GM19193 (cell line): ENCODE measurements around the gene CDK14.

Experiments
- POLR2A ChIP-seq: IDR thresholded peaks from 4 replicates; pipeline ENCODE4 v1.6.1; 2011; ENCODE audit not compliant: insufficient read depth, insufficient read length; ENCODE audit errors: extremely low read depth

Gene CDK14

DNA sequence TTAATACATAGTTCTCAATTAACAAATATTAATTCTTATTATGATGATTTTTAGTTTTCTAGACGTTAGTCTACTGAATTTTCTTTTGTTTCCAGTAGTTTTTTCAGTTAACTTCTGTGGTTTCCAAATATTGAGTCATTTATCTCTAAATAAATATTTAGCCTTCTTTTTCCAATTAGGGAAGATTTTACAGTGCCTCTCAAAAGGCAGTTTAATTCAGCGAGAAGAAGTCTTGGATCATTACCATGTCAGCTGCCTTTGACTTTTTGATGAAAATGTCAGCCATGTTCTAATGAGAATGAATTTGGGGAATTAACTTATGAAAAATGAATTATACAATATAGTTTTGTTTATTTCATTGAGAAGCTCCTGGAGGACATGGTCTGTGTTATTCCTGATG, 90.0 kb downstream of the CDK14 start:
- no peak for TF ChIP-seq POLR2A

DNA sequence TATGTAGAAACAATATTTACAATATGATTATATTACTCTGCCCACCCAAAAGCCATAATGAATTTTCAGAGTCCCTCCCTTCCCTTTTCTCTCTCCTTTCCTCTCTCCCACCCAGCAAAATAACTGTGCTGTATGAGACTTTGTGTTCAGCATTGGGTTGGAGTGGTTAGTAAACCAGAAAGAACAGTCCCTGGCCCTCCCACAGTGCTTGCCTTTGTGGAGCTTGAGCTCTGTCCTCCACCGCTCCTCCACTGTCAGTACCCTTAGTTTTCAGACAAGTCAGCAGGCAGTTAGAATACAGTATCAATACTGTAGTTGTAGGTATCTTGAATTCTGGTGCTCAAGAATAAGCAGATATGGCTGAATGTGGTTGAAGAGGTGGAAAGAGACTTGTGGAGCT, 92.7 kb downstream of the CDK14 start:
- no peak for TF ChIP-seq POLR2A

DNA sequence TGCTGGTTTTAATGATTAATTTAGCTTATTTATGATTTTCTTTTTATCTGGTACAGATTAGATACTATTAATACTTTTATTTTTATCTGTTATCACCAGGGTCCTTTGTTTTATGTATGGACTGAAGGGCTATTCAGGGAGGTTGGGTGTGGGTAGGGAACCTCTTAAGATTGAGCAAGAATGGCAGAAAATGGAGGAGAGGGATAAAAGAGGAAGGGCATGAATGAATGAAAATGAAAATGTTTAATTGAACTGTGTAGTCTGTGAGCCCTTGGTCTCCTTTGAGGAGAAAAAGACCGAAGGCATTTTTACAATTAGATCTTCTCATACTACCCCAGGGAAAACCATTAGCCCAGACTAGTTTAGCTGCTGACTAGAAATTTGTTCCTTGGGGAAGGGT, 93.1 kb downstream of the CDK14 start:
- TF ChIP-seq POLR2A: no peak

DNA sequence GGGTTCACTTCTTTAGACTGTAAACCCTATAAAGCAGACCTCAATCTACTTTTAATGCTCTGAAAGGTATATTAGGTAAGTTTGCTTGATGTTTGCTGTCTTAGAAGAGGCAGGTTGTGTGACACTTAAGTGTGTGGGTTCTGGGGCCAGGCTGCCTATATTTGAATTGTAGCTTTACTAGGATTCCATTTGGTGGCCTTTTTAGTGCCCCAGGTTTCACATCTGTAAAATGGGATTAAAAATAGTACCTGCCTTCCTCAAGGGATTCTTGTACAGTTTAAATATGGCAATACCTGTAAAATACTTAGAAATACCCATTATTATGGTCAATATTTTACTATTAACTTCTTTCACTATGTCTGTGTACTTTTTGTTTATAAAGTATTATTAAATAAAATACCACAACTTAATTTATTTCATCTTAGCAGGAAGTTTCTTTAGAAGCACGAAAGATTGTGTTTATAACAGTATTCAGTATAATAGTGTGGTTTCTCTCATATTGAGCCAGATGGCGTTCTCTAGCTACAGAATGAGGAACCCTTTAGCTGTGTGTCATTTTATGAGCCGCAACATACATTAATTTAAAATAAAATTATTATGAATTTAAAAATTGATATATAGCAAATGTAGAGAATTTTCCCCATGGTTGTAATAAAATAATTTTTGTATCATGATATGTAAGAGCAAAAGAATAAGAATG, 94.2 kb downstream of the CDK14 start:
- TF ChIP-seq POLR2A: no peak

DNA sequence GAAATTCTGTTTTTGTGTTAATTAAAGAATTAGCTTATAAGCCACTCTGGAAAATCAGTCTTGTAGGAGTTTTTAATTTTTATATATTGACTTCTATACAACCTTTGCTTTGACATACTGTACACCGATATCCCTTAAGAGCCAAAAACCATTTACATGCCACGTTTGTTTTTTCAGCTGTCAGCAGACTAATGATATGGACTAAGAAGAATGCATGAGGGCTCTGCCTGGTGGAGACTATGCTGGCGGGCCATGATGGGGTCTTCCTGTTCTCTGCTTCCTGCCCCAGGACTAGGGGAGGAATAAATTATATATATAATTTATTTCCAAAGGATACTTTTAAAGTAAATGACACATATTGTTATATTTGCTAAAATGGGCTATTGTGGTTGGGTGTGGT, 96.3 kb downstream of the CDK14 start:
- TF ChIP-seq POLR2A: no peak

DNA sequence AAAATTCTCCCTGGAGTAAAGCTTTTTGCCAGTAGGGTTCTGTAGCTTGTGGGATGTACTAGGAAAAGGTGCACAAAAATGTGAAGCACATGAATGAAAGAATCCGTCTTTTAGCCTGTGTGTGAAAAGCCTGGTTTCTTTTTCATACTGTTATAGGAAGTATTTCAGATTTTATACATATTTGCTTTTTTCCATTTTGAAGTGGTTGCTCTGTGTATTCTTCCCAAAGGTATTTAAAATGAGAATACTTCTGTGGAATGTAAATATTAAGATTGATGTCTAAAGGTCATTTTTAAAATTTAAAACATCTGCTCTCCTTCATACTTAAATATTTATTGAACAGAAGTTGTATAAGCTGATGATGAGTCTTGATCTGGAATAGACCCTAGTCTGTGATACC, 96.8 kb downstream of the CDK14 start:
- TF ChIP-seq POLR2A: no peak

DNA sequence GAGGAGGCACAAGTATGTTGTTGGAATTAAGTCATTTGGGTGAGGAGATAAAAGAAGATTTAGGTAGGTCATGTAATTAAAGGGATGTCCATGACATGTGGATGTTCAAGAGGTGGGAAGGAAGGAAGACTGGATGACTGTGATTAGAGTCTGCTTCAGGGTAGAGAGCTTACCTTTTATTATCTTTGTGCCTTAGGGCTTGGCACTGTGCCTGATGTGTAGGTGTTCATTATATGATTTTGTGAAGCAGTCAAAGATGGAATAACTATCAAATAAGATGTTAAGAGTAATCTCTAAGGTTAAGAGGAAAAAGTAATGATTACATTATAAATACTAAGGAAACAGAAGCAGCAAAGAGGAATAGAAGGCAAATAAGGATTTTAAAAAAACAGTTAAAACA, 97.8 kb downstream of the CDK14 start:
- TF ChIP-seq POLR2A: no peak

DNA sequence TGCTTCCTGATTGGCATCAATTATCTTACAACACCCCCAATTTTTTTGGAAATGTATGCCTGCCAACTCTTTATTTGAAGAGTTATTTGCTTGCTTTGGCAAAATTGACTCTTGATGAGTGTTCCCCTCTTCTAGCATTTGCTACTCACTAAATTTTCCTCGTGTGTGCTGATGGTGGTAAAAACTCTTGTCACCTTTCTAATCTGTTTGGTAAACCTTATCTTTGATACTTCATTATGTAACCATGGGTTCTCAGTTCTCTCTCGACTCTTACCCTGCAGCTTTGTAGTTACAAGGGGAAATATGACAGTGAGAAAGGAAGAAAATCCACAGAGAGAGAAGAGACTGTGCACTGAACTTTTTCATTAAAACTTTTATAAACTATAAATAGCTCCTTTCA, 102.5 kb downstream of the CDK14 start:
- no peak for TF ChIP-seq POLR2A

DNA sequence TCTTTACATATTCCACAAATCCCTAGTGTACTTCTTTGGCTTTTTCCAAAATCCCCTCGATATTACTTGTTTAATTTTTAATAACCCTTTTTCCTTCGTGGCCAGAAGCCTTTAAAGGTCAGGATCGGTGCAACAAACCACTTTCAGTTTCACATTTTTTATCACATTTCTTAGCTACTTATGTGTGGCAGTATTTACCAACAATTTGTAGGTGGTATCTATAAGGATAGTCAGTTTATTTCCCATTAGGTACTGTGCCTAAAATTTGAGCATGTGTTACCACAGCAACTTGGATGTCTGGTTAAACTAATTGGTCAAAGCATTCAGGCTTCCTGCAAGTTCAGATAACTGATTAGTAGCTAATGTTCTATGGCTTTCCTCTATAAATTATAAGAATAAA, 104.9 kb downstream of the CDK14 start:
- TF ChIP-seq POLR2A: no peak

DNA sequence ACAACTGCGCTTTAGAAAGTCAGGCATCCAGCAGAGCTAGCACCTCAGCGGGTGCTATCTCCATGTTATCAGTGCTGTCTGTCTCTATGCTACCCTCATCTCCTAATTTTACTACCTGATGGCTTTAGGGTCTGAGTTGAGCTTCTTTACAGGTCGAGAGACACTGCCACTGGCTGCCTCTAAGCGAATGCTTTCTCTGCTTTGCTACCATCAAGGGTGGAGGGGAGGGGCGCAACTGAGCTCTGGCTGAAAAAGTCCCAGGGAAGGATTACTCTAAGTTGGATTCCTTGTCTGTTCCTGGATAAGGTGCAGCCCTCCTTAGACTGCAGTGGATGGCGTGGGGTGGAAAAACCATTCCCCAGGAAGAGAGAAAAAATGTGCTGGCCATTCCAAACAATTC, 105.7 kb downstream of the CDK14 start:
- no peak for TF ChIP-seq POLR2A

DNA sequence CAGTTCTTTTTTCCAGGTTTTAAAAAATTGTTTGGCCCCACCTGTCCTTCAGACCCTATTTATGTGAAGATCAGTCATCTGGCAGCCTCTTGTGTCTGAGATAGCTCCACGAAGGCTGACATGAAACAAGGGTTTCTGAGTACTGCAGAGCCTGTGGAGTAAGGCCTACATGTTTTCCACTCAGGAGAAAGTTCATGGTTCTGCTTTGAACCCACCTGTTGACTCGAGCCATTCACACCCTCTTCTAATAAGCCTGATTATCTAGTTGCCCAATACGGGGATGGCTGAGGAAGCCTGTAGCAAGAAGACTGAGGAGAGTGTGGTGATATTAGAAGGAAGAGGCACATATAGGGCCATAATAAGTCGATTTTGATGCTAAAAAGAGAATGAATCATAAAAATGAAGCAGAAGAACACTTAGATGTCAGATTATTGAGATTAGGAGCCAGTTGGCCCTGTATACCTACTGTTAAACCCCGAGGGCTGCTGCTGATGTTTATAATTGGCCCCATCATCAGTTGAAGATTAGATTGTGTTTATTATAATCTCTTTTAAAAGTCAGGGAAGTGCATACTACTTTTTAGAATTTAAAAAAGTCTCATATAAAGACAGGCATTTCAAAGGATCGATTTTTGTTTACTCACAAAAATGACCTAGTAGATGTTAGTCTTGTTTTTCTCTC, 109.4 kb downstream of the CDK14 start:
- no peak for TF ChIP-seq POLR2A

DNA sequence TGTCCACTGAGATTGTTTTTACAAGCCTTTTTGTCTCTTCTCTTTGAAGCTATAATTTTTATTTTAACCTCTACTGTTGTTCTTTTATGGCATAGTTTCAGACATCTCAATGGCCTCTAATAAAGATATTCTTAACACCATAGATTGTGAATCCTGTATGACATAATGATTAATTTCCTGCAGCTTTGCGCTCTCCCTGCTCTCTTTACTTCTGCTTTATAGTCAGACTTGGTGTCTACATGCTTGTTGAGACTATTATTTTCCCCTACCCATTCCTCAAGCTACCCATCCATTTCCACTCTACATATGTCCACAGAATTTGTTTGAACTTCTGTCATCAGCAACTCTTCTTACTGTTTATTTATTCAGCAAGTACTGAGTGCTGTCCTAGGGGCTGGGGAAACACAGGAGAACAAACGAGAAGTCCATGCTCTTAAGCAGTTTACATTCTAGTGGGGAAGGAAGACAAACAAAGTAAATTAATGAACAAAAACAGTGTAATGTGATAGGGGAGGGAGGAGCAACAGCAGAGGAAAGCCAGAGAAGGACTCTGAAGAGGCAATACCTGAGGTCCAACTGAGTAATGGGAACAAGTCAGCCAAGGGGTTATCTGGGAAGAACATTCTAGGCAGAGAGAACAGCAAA, 110.1 kb downstream of the CDK14 start:
- no peak for TF ChIP-seq POLR2A

DNA sequence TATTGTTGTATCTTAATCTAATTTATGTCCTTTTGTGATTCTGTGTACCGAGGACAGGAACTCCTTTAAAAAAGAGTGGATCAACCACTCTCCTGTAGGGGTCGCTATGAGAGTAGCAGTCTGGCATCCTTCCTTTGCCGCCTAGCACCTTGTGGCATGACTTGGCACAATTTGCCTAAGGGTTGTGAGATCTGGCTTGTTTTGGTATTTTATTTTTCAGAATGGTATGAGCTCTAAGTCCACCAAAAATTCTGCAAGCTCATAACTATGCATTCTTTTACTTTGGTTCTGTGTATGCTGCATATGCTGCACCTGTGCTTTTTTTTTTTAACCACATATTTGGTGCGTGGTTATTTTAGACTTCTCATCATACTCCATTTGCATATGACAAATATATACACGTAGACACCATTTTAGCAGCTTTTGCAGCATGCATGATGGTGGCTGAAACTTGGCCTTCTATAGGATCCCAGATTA, 112.8 kb downstream of the CDK14 start:
- TF ChIP-seq POLR2A: no peak

DNA sequence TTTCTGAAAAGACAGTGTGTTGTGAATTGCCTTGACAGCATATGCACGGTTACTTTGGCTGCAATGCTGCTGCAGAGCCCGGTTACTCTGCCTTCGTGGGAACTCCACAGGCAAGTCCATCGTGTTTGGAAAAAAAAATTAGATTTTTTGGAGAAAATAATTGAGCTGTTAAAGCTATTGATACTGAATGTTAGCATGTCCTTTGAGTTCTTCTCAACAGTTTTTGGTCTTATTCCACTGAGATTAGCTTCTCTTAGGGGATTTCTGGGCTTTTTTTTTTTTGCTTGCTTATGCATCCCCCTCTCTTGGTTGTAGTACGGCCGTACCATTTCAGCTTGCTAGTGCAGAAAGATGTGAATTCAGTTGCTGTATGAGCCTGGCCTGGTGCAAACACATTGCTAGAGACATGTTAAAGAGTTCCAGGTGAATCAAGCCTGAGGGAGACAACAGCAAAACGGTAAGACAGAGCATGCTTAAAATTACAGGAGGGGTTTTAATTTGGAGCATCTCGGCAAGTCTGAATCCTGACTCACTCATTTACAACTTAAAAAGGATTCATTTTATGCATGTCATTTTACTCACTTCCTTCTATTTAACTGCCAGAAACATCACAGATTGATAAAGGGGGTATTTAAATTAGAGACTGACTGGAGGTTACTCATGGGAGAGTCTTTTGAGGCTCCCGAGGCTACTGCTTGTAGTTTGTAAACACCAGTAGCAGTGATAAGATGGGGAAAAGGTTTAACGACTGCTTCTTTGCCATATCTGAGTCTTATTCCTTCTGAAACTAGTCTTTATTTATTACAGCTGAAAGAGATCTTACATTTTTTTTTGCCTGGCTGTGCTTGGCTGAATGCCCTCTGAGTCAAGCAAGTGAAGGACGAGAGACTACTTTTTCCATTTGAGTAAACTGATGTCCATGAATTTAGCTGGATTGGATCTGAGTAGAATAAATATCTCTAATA, 113.7 kb downstream of the CDK14 start:
- TF ChIP-seq POLR2A: peak; percentile 23

DNA sequence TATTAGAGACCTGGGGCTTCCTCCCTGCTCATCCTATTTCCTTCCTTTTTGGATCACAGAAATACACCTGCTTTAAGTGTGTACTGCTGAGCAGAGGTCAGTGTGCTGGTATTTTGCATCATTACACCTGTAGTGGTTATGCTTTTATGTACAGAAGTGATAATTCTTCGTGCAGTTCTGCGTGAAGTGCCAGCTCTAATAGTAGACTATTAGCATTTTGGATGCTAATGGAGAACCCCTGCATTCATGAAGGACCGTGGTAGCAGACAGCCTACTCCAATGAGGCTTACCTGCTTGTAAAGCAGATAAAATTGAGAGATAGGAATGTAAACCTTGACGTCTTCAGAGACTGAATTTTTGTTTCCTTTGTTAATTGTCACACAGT, 114.3 kb downstream of the CDK14 start:
- no peak for TF ChIP-seq POLR2A

DNA sequence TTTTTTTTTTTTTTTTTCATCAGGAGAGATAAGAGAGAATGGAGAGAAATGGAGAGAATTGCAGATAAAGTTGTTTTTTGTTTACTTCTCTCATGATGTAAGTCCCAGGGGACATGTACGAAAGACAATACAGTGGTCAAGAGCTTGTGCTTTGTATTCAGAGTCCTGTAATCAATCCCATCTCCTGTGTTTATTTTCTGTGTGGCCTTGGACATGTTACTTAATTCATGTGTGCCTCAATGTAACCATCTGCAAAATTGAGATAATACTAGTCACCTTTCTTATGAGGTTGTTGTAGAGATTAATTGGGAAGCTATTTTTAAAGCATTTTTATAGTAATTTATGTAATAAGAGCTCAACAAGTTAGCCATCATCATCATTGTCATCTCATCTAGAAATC, 117.5 kb downstream of the CDK14 start:
- no peak for TF ChIP-seq POLR2A

DNA sequence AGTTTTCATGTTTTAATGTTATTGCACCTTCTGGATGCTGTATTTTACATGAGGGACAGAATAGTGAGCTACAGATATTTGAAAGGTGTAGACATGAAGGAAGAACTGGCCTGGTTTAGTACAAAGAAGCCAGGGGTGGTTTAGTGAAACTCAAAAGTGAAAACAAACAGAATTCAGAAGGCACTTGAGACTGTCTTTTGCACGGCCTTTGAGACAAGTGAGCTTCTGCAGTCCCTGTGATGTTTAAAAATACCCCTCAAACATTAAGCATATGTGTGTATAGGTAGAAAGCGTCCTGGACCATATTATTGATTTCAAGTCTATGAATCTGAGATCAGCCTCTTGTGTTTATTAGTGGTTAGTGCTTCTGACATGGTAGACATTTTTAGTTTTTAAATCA, 118.9 kb downstream of the CDK14 start:
- no peak for TF ChIP-seq POLR2A
